Hematopoietic multipotent progenitor cell (in vitro differentiated cells): ENCODE data around the gene UCHL3. TPM values are rescaled to one million over a fixed set of nuclear protein-coding genes. Genes with fewer than 3 reads are reported as not detected.
A peak's percentile ranks its signal among the peaks of the same experiment; 100 is the strongest.

ENCODE experiments used
- DNase-seq, 3 donors: peaks; one replicate each; pipeline ENCODE4 v3.0.0-alpha.2; 2011 to 2015; ENCODE audit warnings: low read depth in 2 of 3, low spot score in 2 of 3
- total RNA-seq: library from RNA; depleted of rRNA; stranded (reverse); fragments of >200 nt; gene quantifications from one replicate; pipeline ENCODE4 v1.2.3, GENCODE V29; 2012

Gene UCHL3
- total RNA-seq, result 7.3 TPM

- peak; percentile 96 to 98 (median 97) for DNase-seq
Measured at GRCh38 chr13:75549262-75550158, at the start of gene UCHL3. UCHL3 (plus strand) TSS chr13:75549791; CDS start chr13:75549821, 30 bp downstream.

GRCh38 chr13:75505327-75505726 is 44.3 kb upstream of the UCHL3 start:
- peak in 1 of 3 donors; percentile 59 for DNase-seq

- DNase-seq, result no peak
Measured at GRCh38 chr13:75506018-75506417, 43.6 kb upstream of the UCHL3 start.

GRCh38 chr13:75507027-75508001 is 42.3 kb upstream of the UCHL3 start:
- no peak for DNase-seq

GRCh38 chr13:75508002-75508548 is 41.5 kb upstream of the UCHL3 start:
- no peak for DNase-seq

- no peak for DNase-seq
Measured at GRCh38 chr13:75511051-75511625, 38.5 kb upstream of the UCHL3 start.

GRCh38 chr13:75512253-75512652 is 37.3 kb upstream of the UCHL3 start:
- DNase-seq, result no peak

GRCh38 chr13:75513271-75513670 is 36.3 kb upstream of the UCHL3 start:
- DNase-seq, result no peak

GRCh38 chr13:75514080-75514995 is 35.3 kb upstream of the UCHL3 start:
- no peak for DNase-seq

GRCh38 chr13:75518439-75519088 is 31.0 kb upstream of the UCHL3 start:
- no peak for DNase-seq

GRCh38 chr13:75521956-75522355 is 27.6 kb upstream of the UCHL3 start:
- DNase-seq, result no peak

- DNase-seq, result peak in 1 of 3 donors; percentile 18
Measured at GRCh38 chr13:75530549-75530961, 19.0 kb upstream of the UCHL3 start.

- DNase-seq, result no peak
Measured at GRCh38 chr13:75533861-75534260, 15.7 kb upstream of the UCHL3 start.

- DNase-seq, result peak; percentile 49 to 75 (median 70)
Measured at GRCh38 chr13:75537401-75538365, 11.9 kb upstream of the UCHL3 start, which contains the start of gene COMMD6. COMMD6 (minus strand) TSS chr13:75537841; CDS start chr13:75537805, 36 bp downstream.

GRCh38 chr13:75541287-75541686 is 8.3 kb upstream of the UCHL3 start:
- peak in 2 of 3 donors; percentile 22 to 64 for DNase-seq

- DNase-seq, result no peak
Measured at GRCh38 chr13:75541961-75542360, 7.6 kb upstream of the UCHL3 start.

GRCh38 chr13:75544681-75545330 is 4.8 kb upstream of the UCHL3 start:
- DNase-seq, result no peak
